Activated naive CD4-positive, alpha-beta T cell treated with Interleukin-2 at 50 U/mL for 16 hours (primary cell): ENCODE measurements around the gene UBE2QL1.
"Not testable (repeated sequence)": the region's sequence is repeated elsewhere in the genome, so short reads cannot be mapped to it uniquely, and the experiment has no call there.

Experiments
- DNase-seq: peaks from one replicate; pipeline ENCODE4 v3.0.0-alpha.2; 2020

Gene UBE2QL1

GRCh38 chr5:6502421-6502820 is 53.8 kb downstream of the UBE2QL1 start:
- DNase-seq, result no peak

DNA sequence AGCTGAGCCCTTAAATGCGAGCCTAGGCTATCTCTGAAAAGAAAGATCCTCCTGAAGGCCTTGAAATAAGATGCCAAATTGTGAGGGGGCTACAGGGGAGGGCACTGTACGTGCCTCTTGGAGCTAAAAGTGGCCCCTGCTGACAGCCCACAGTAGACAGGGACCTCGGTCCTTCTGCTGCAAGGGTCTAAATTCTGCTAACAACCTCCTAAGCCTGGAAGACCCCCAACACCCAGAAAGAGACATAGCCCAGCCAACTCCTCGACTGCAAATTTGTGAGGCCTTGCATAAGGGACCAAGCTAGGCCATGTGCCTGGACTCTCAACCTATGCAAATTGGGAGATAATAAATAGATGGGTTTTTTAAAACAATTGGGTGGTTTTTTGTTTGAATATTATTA is 54.7 kb downstream of the UBE2QL1 start:
- no peak for DNase-seq

DNA sequence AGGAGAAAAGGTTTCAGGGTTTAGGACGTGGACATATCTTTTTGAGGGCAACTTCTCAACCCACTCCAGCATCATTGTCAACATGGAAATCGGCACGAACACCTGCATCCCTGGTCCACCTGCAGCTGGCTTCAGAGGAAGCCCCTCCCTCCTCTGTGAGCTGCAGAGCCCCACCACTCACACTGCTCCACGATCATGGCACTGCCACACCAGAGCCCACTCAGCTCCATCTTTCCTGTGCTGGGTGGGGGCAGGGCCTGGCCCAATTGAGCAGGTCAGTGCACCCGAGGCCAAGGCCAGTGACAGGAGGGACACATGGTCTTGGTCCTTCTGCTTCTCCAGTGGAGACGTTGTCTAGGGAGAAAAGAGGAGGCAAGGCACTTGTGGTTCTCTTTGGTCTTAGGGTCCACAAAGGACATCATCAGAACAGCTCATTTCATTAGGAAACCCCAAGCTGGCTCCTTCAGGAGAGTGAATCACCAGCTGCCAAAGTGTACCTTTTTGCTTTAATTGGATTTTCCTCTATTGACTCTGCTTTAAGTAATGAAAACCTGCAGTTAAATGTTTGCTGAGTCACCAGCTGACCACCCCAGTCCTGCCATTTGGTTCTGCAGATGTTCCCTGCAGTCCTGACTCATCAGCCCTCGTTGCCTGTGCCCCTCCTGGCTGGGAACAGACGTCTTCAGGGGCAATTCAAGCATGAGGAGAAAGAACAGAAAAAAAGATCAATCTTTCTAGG is 56.2 kb downstream of the UBE2QL1 start:
- no peak for DNase-seq

DNA sequence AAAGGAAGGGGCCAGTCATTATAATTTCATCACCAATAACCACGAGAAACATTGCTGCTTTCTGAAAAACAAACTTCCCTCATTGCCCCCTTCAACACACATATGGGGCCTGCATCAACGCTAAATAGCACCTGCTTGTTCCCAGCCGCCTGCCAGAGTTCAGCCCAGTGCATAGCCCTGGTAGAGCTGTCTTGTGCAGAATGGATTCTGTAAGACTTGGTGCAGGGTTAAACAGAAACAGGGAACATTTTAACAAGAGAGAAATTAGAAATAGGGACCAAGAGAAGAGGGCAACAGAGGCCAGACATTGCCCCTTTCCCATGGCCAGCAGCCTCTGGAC is 56.7 kb downstream of the UBE2QL1 start:
- no peak for DNase-seq

- DNase-seq, result no peak
Measured at GRCh38 chr5:6505783-6506557, 57.3 kb downstream of the UBE2QL1 start.

GRCh38 chr5:6506611-6507010 is 58.0 kb downstream of the UBE2QL1 start:
- DNase-seq, result no peak

DNA sequence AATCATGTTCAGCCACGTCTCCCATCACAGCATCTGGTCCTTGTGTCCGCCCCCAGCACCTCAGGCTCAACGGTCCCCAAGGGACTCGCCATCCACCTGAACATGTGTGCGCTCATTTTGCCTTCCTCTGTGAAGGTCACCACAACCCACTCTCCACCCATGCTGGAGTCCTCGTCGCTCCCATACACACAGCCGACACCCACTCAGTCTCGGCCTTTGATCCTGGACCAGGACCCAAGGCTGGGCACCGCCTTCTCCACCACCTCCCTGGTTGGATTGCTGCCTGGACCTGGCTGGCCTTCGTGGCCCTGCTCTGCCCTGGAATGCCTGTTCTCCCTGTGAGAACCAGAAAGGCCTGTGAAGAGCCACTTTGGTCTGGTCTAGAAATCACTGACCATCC is 60.3 kb downstream of the UBE2QL1 start:
- no peak for DNase-seq

DNA sequence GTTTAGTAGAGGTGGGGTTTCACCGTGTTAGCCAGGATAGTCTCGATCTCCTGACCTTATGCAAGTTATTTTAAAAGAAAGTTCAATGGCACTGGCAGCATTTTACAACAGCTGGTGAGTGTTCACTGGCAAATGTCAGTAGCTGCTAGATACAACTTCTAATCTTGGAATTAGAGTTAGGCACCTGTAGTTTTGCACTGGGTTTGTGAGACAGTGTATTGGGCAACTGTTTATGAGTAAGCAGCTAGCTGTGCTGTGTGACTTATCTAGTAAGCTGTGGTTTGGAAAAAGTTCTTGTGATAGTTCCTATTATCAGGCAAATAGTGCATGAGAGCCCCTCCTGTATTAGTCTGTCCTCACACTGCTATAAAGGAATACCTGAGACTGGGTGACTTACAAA is 61.5 kb downstream of the UBE2QL1 start:
- no peak for DNase-seq

DNA sequence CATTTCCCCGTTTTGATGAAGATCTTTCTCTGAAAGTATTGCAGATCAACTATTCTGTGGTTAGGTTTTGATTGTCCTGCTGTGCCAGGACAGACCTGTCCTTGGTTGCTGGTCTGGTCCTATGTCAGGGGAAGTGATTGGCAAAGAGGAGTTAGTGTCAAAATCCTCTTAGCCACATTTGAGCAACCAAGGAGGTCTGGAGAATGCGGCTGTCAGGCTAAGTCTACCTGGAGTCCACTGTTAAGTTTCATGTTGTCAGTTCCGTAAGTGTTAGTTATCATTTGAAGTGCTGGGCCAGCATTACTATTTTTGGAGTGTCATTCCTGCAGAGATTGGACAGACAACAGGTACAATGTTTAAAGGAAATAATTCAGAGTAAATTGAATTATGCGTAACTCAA is 62.3 kb downstream of the UBE2QL1 start:
- no peak for DNase-seq

DNA sequence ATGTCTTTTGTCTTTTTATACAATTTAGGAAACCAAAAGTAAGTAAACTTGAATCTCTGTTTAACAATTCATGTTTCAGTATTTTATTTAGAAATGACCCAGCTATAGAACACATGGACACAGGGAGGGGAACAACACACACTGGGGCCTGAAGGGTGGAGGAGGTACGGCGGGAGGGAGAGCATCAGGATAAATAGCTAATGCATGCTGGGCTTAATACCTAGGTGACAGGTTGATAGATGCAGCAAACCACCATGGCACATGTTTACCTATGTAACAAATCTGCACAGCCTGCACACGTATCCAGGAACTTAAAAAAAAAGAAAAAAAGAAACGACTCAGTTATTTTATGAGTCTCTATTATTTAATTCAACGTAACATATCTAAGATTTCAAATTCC is 67.2 kb downstream of the UBE2QL1 start:
- not testable (repeated sequence) for DNase-seq

- no peak for DNase-seq
Measured at GRCh38 chr5:6516823-6517222, 68.2 kb downstream of the UBE2QL1 start.

GRCh38 chr5:6517510-6517909 is 68.9 kb downstream of the UBE2QL1 start:
- no peak for DNase-seq

DNA sequence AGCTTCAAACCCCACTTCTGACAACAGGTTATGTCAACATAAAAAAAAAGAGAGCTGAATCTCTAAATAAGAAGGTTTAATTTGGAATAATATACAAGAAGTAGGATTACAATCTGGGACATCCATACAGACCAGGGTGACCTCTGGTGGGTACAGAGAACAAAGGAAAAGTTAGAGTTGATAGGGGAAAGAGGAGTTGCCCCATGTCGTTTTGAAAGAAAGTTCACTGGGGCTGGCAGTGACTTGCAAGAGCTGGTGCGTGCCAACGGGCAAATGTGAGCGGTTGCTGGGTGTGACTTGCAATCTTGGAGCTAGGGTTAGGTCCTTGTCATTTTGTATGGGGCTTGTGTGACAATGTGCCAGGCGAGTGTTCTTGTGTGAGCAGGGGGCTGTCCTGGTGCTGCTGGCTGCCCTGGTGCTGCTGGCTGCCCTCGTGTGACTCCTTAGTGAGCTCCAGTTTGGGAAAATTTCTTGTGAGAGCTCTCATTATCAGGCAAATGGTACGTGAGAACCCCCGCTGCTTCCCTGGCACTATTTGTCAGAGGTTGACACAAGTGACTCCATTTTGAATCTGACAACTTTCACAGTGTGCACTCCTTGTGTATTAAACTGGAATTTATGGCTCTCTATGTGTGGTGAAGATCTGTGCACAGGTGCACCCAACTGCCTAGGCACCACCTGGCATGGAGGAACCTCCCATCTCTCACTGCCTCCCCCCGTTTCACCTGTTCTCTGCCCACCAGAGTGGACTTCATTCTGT is 69.8 kb downstream of the UBE2QL1 start:
- no peak for DNase-seq

GRCh38 chr5:6520201-6520600 is 71.5 kb downstream of the UBE2QL1 start:
- no peak for DNase-seq

- no peak for DNase-seq
Measured at GRCh38 chr5:6522331-6522730, 73.7 kb downstream of the UBE2QL1 start.

GRCh38 chr5:6522923-6523322 is 74.3 kb downstream of the UBE2QL1 start:
- no peak for DNase-seq

GRCh38 chr5:6525422-6525821 is 76.8 kb downstream of the UBE2QL1 start:
- DNase-seq, result no peak

- DNase-seq, result no peak
Measured at GRCh38 chr5:6525910-6526309, 77.3 kb downstream of the UBE2QL1 start.

DNA sequence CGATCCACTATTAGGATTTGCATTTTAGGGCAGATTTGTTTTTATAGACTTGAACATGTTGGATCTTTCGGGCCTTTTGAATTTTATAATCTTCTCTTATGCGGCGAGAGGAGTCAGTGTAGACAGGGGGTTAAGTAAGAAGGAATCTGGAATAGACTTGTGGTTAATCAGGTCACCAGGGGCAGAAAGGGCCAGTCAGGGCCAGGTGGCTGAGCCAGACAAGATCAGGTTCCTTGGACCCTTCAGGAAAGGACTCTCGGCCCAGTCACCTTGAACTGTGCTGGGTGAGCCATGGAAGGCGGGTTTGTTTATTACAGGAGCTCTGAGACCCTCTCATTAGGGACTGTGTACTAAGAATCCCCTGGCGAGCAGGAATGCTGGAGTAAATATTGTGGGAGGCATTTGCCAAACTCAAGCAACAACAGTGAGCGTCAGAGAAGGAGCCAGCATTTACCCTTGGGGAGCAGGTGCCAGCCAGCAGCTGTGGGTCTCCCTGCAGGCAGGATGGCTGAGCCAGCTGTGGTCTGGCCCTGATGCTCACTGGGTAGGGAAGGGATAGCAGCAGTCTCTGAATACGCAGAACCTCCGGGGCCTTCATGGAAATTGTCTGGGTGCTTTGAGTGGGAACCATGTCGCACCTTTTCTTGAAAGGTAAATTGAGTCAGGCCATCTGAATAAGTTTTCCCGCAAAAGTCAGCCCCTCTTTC is 79.2 kb downstream of the UBE2QL1 start:
- DNase-seq, result no peak

DNA sequence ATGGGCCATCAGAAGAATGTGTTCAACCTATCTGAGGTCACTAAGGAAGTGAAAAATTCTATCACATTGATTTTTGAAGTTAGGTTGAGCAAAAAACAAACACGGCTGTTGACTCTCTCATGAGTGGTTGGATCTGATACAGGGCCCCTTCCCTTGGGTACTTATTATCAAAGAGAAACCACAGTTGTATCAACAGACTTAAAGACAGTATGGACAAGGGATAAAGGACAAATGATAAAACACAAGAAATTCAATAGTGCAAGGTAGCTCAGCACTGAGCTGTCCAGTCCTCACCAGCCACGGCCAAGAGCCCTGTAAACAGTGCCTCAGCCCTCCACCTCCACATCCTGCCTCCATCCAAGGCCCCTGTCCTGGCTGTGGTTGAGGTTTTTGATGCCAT is 86.9 kb downstream of the UBE2QL1 start:
- no peak for DNase-seq

DNA sequence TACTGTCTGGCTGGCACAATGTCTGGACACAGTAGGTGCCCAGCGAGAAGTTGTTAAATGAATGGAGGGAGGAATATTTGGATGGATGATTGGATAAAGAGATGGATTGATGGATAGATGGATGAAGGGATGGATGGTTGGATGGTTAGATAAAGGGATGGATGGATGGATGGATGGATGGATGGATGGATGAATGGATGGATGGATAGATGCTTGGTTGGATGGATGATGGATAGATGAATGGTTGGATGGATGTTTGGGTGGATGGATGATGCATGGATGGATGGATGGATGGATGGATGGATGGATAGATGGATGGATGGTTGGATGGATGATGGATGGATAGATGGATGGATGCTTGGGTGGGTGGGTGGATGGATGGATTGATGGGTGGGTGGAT is 90.4 kb downstream of the UBE2QL1 start:
- DNase-seq, result no peak

GRCh38 chr5:6540111-6540827 is 91.6 kb downstream of the UBE2QL1 start:
- DNase-seq, result no peak
